Endodermal cell (in vitro differentiated cells): ENCODE measurements around the gene GALNT16. TPM values are rescaled to one million over a fixed set of nuclear protein-coding genes. Genes with fewer than 3 reads are reported as not detected.
"Not testable (repeated sequence)": the region's sequence is repeated elsewhere in the genome, so short reads cannot be mapped to it uniquely, and the experiment has no call there.

Source experiments
- DNase-seq: peaks from one replicate; pipeline ENCODE4 v3.0.0-alpha.2; 2017
- H3K27ac ChIP-seq: 2 replicates; pipeline ENCODE4 v1.5.1; 2013; ENCODE audit warnings: mild to moderate bottlenecking, low read depth, low read length, moderate library complexity
- H3K27me3 ChIP-seq: 2 replicates; pipeline ENCODE4 v1.6.1; 2013; ENCODE audit warnings: mild to moderate bottlenecking, low read length, moderate library complexity; ENCODE audit not compliant: insufficient read depth, control insufficient read depth, poor library complexity, severe bottlenecking
- H3K36me3 ChIP-seq: 2 replicates; pipeline ENCODE4 v1.7.0; 2013; ENCODE audit warnings: mild to moderate bottlenecking, low read length, moderate library complexity; ENCODE audit not compliant: control insufficient read depth, insufficient read depth
- H3K4me1 ChIP-seq: one replicate; pipeline ENCODE4 v1.7.0; 2013; ENCODE audit warnings: low read length; ENCODE audit not compliant: control insufficient read depth, insufficient read depth
- H3K4me3 ChIP-seq: 2 replicates; pipeline ENCODE4 v1.5.1; 2013; ENCODE audit warnings: mild to moderate bottlenecking, low read length, moderate library complexity
- H3K9ac ChIP-seq: 2 replicates; pipeline ENCODE4 v1.6.1; 2013; ENCODE audit warnings: mild to moderate bottlenecking, low read length, moderate library complexity; ENCODE audit not compliant: poor library complexity, severe bottlenecking; ENCODE audit errors: extremely low read depth
- H3K9me3 ChIP-seq: 2 replicates; pipeline ENCODE4 v1.6.1; 2013; ENCODE audit warnings: mild to moderate bottlenecking, low read length, moderate library complexity; ENCODE audit not compliant: control insufficient read depth
- H3K27ac Mint-ChIP-seq: 2 replicates; pipeline ENCODE4 v1.8.0; 2020; ENCODE audit warnings: mixed read lengths
- H3K27me3 Mint-ChIP-seq: 2 replicates; pipeline ENCODE4 v1.8.0; 2021; ENCODE audit warnings: mild to moderate bottlenecking, mixed read lengths; ENCODE audit not compliant: insufficient read depth
- H3K36me3 Mint-ChIP-seq: 2 replicates; pipeline ENCODE4 v1.8.0; 2020; ENCODE audit warnings: low read depth, mixed read lengths
- H3K4me1 Mint-ChIP-seq: 2 replicates; pipeline ENCODE4 v1.8.0; 2020; ENCODE audit warnings: mixed read lengths
- H3K4me3 Mint-ChIP-seq: 2 replicates; pipeline ENCODE4 v1.8.0; 2020; ENCODE audit warnings: mild to moderate bottlenecking, moderate library complexity, mixed read lengths
- H3K9me3 Mint-ChIP-seq: 2 replicates; pipeline ENCODE4 v1.8.0; 2020; ENCODE audit warnings: mild to moderate bottlenecking, mixed read lengths
- CTCF ChIP-seq: fragments of 200-600 bp; sonication (generic); conservative IDR thresholded peaks from 2 replicates; pipeline ENCODE4 v1.5.0; 2021; ENCODE audit warnings: antibody characterized with exemption, mild to moderate bottlenecking
- WGBS, 2 experiments: methylation state at CpG; one replicate each; pipeline versions ENCODE4 v1.1.5 to v1.1.7; 2013; ENCODE audit warnings: missing lambda C conversion rate in 2 of 2, mixed read lengths in 1 of 2; ENCODE audit not compliant: insufficient coverage in 1 of 2, insufficient read length in 1 of 2; 5-methylcytosine and 5-hydroxymethylcytosine counted together
- total RNA-seq, 2 donors: library from RNA; stranded (reverse); fragmentation: NEBNext Ultra II Directional in 1 of 2; extraction: Animal tissue kit (Norgen Biotek cat#: 25700) in 1 of 2; gene quantifications; 2 replicates in 1 of 2; 3 replicates in 1 of 2; pipeline ENCODE4 v1.2.1, GENCODE V29; 2021

Gene GALNT16
- total RNA-seq, 2 donors from 2014 or later, result 2.2 to 8.0 TPM

- no peak overlapping the region for H3K4me3 Mint-ChIP-seq
Measured at GRCh38 chr14:69288956-69289705, 29.2 kb downstream of the GALNT16 start.

DNA sequence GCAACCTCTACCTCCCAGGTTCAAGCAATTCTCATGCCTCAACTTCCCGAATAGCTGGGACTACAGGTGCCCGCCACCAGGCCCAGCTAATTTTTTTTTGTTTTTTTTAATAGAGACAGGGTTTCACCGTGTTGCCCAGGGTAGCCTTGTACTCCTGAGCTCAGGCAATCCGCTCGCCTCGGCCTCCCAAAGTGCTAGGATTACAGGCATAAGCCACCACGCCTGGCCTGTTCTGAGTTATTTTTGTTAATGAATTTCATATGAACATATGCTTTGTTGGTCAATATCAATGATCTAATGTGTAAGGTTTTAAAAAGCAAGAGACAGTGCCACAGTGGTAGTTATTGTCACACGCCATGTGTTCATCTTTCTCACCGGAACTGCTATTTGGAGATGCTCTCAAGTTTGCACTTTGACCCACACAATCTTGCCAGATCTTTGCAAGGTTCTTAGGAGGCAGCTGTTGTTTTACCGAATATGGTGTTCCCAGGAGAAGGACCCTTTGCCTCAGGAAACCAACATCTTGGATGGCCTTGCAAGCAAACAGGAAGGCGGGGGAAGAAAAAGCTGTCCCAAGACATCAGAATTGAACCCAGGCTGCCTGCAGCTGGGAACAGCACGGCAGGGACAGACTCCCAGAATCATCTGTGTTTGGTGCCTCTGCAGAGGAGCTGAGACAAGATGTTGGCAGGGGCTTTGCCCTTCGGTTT, 30.0 kb downstream of the GALNT16 start:
- H3K36me3 Mint-ChIP-seq, result no peaks in the 10 kb centered on the region
- WGBS, 2 experiments, result 89 to 93% methylated on average over 11 to 13 of the region's 13 CpGs
- H3K27me3 Mint-ChIP-seq, result peaks cover 6% of the 10 kb centered on the region
- no peaks in the 10 kb centered on the region for H3K4me1 Mint-ChIP-seq
- H3K36me3 ChIP-seq, result no peaks in the 10 kb centered on the region
- no peaks in the 10 kb centered on the region for H3K27me3 ChIP-seq
- no peaks in the 10 kb centered on the region for H3K9me3 Mint-ChIP-seq
- H3K27ac ChIP-seq, result no peak overlapping the region
- no peak for TF ChIP-seq CTCF
- H3K4me1 ChIP-seq, result no peaks in the 10 kb centered on the region
- no peak overlapping the region for H3K4me3 ChIP-seq
- H3K27ac Mint-ChIP-seq, result no peak overlapping the region
- H3K4me3 Mint-ChIP-seq, result no peak overlapping the region
- peak; percentile 24 for DNase-seq
- no peak overlapping the region for H3K9ac ChIP-seq
- no peaks in the 10 kb centered on the region for H3K9me3 ChIP-seq

More at GRCh38 chr14:69288956-69289705, 29.2 kb downstream of the GALNT16 start:
- no peak overlapping the region for H3K27ac ChIP-seq
- no peaks in the 10 kb centered on the region for H3K4me1 ChIP-seq
- no peak overlapping the region for H3K9ac ChIP-seq
- TF ChIP-seq CTCF, result no peak
- no peak overlapping the region for H3K4me3 ChIP-seq
- Mint-ChIP-seq H3K27me3 (peaks cover 9% of the 10 kb centered on the region), H3K9me3 (no peaks in the 10 kb centered on the region), H3K27ac (no peak overlapping the region), H3K36me3 (no peaks in the 10 kb centered on the region), H3K4me1 (no peaks in the 10 kb centered on the region)
- no peaks in the 10 kb centered on the region for H3K27me3 ChIP-seq
- no peaks in the 10 kb centered on the region for H3K9me3 ChIP-seq
- WGBS, 2 experiments, result 92 to 96% methylated on average over 6 to 9 of the region's 9 CpGs
- H3K36me3 ChIP-seq, result no peaks in the 10 kb centered on the region
- DNase-seq, result peak; percentile 17

DNA sequence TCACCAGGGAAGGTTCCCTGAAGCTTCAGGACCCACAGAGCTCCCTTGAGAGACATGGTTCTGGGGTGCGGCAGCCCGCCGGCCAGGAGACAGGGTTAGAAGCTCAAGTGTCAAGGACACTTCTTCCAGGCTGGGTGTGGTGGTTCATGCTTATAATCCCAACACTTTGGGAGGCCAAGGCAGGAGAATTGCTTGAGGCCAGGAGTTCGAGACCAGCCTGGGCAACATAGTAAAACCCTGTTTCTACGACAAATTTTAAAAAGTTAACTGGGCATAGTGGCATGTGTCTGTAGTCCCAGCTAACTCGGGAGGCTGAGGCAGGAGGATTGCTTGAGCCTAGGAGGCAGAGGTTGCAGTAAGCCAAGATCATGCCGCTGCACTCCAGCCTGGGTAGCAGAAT, 30.9 kb downstream of the GALNT16 start:
- not testable (repeated sequence) for H3K27ac ChIP-seq, H3K9me3 Mint-ChIP-seq, H3K4me3 Mint-ChIP-seq, H3K27me3 ChIP-seq, H3K36me3 ChIP-seq, H3K4me3 ChIP-seq, H3K27ac Mint-ChIP-seq, DNase-seq, H3K36me3 Mint-ChIP-seq, H3K9me3 ChIP-seq, H3K9ac ChIP-seq, H3K4me1 ChIP-seq, H3K4me1 Mint-ChIP-seq, H3K27me3 Mint-ChIP-seq
- WGBS, 2 experiments, result 89 to 91% methylated on average over 7 of the region's 7 CpGs
